A172 (cell line): ENCODE results near the gene HARBI1. TPM values are rescaled to one million over a fixed set of nuclear protein-coding genes. Genes with fewer than 3 reads are reported as not detected.
"Not testable (repeated sequence)": the region's sequence is repeated elsewhere in the genome, so short reads cannot be mapped to it uniquely, and the experiment has no call there.

Experiments used
- DNase-seq: peaks from one replicate; pipeline ENCODE4 v3.0.0-alpha.2; 2015; ENCODE audit warnings: low spot score
- total RNA-seq: library from RNA; depleted of rRNA; stranded (reverse); fragments of >200 nt; shearing (Covaris generic); gene quantifications from 2 replicates; pipeline ENCODE4 v1.2.3, GENCODE V29; 2014

HARBI1 gene
- total RNA-seq, 1 experiment from 2014 or later = 7.4 TPM

GRCh38 chr11:46597155-46597554 lies 19.9 kb downstream of the HARBI1 start:
- no peak for DNase-seq

GRCh38 chr11:46594785-46595184 lies 22.2 kb downstream of the HARBI1 start:
- DNase-seq = no peak

- no peak for DNase-seq
Observed at GRCh38 chr11:46594374-46594700, 22.7 kb downstream of the HARBI1 start.

- peak; percentile 87 for DNase-seq
Observed at GRCh38 chr11:46593550-46594373, 23.3 kb downstream of the HARBI1 start, which contains the start of gene AMBRA1. TSS of gene AMBRA1 (minus strand) at chr11:46594023. CDS start at chr11:46548380, 45,643 bp downstream.

GRCh38 chr11:46590740-46591605 lies 26.1 kb downstream of the HARBI1 start:
- DNase-seq = no peak

- DNase-seq = no peak
Observed at GRCh38 chr11:46588915-46589314, 28.1 kb downstream of the HARBI1 start.

GRCh38 chr11:46588131-46588530 lies 28.9 kb downstream of the HARBI1 start:
- no peak for DNase-seq

- DNase-seq = not testable (repeated sequence)
Observed at GRCh38 chr11:46583513-46583912, 33.5 kb downstream of the HARBI1 start.

- DNase-seq = no peak
Observed at GRCh38 chr11:46582588-46582987, 34.4 kb downstream of the HARBI1 start.

GRCh38 chr11:46577058-46577457 lies 40.0 kb downstream of the HARBI1 start:
- no peak for DNase-seq

- DNase-seq = no peak
Observed at GRCh38 chr11:46574656-46575055, 42.4 kb downstream of the HARBI1 start.

- no peak for DNase-seq
Observed at GRCh38 chr11:46570790-46571398, 46.1 kb downstream of the HARBI1 start.

GRCh38 chr11:46565232-46565840 lies 51.7 kb downstream of the HARBI1 start:
- DNase-seq = no peak

GRCh38 chr11:46564459-46564858 lies 52.6 kb downstream of the HARBI1 start:
- DNase-seq = peak; percentile 73

GRCh38 chr11:46562527-46562926 lies 54.5 kb downstream of the HARBI1 start:
- DNase-seq = no peak

- peak; percentile 38 for DNase-seq
Observed at GRCh38 chr11:46560300-46560991, 56.6 kb downstream of the HARBI1 start.

GRCh38 chr11:46559815-46560214 lies 57.2 kb downstream of the HARBI1 start:
- no peak for DNase-seq

- DNase-seq = peak; percentile 51
Observed at GRCh38 chr11:46557684-46558151, 59.3 kb downstream of the HARBI1 start.

- no peak for DNase-seq
Observed at GRCh38 chr11:46555267-46556054, 61.6 kb downstream of the HARBI1 start.
